GM19467 (cell line): Measurements from ENCODE around the gene ZNF398.

ENCODE experiments used
- ATAC-seq: cut with Tn5 transposase; IDR thresholded peaks from one replicate; pipeline ENCODE4 v1.9.1; 2021; ENCODE audit warnings: mild to moderate bottlenecking, moderate library complexity; ENCODE audit not compliant: unreplicated experiment

The ZNF398 gene

GRCh38 chr7:149195180-149196150 is 48.2 kb downstream of the ZNF398 start, which contains the start of gene ZNF282:
ZNF282 (plus strand) TSS chr7:149195546; CDS start chr7:149195590, 44 bp downstream.
- peak; percentile 89 for ATAC-seq

GRCh38 chr7:149196151-149196704 is 49.0 kb downstream of the ZNF398 start:
- no peak for ATAC-seq

GRCh38 chr7:149196705-149197171 is 49.5 kb downstream of the ZNF398 start:
- ATAC-seq, result no peak

- no peak for ATAC-seq
Observed at GRCh38 chr7:149197675-149198074, 50.4 kb downstream of the ZNF398 start.

GRCh38 chr7:149198161-149198816 is 51.0 kb downstream of the ZNF398 start:
- ATAC-seq, result no peak

- no peak for ATAC-seq
Observed at GRCh38 chr7:149199234-149199995, 52.2 kb downstream of the ZNF398 start.

- no peak for ATAC-seq
Observed at GRCh38 chr7:149202831-149203231, 55.6 kb downstream of the ZNF398 start.

GRCh38 chr7:149205690-149206381 is 58.6 kb downstream of the ZNF398 start:
- ATAC-seq, result no peak

- ATAC-seq, result no peak
Observed at GRCh38 chr7:149207324-149208035, 60.2 kb downstream of the ZNF398 start.

- no peak for ATAC-seq
Observed at GRCh38 chr7:149209518-149210269, 62.4 kb downstream of the ZNF398 start.

GRCh38 chr7:149210551-149210950 is 63.3 kb downstream of the ZNF398 start:
- ATAC-seq, result no peak

GRCh38 chr7:149214020-149214720 is 66.9 kb downstream of the ZNF398 start:
- no peak for ATAC-seq

- ATAC-seq, result no peak
Observed at GRCh38 chr7:149216402-149216801, 69.1 kb downstream of the ZNF398 start.

- ATAC-seq, result no peak
Observed at GRCh38 chr7:149217570-149217969, 70.3 kb downstream of the ZNF398 start.

GRCh38 chr7:149218469-149219420 is 71.5 kb downstream of the ZNF398 start:
- no peak for ATAC-seq

GRCh38 chr7:149220534-149220933 is 73.3 kb downstream of the ZNF398 start:
- no peak for ATAC-seq

- no peak for ATAC-seq
Observed at GRCh38 chr7:149223176-149223575, 75.9 kb downstream of the ZNF398 start.
